SK-N-SH treated with all-trans-retinoic acid at 6 μM for 48 hours (cell line): ENCODE results near the gene HHIPL1.

Source experiments
- ATAC-seq: fragments of 200-7000 bp; cut with Tn5 transposase; 3 replicates; pipeline ENCODE4 v1.9.1; 2020; ENCODE audit warnings: mild to moderate bottlenecking, moderate library complexity
- ARNTL ChIP-seq: fragments of 450-650 bp; formaldehyde crosslinking; IDR thresholded peaks from 2 replicates; pipeline ENCODE4 v1.5.0; 2020; ENCODE audit warnings: low read depth, mild to moderate bottlenecking, moderate library complexity, borderline replicate concordance
- BACH2 ChIP-seq: fragments of 250-450 bp; sonication (Bioruptor Pico); IDR thresholded peaks from 2 replicates; pipeline ENCODE4 v1.9.0; 2021; ENCODE audit warnings: mild to moderate bottlenecking, borderline replicate concordance
- CSRNP3 ChIP-seq: fragments of 250-450 bp; sonication (Bioruptor Pico); IDR thresholded peaks from 2 replicates; pipeline ENCODE4 v1.5.1; 2021; ENCODE audit warnings: mild to moderate bottlenecking, moderate library complexity
- ESRRG ChIP-seq: fragments of 250-450 bp; sonication (Bioruptor Pico); IDR thresholded peaks from 2 replicates; pipeline ENCODE4 v1.6.1; 2021; ENCODE audit warnings: mild to moderate bottlenecking
- GLIS3 ChIP-seq: fragments of 250-450 bp; sonication (Bioruptor Pico); IDR thresholded peaks from 2 replicates; pipeline ENCODE4 v1.5.0; 2020; ENCODE audit warnings: mild to moderate bottlenecking, moderate library complexity
- ISL1 ChIP-seq: fragments of 250-450 bp; sonication (Bioruptor Pico); IDR thresholded peaks from 2 replicates; pipeline ENCODE4 v2.1.2; 2022; ENCODE audit warnings: mild to moderate bottlenecking, moderate library complexity
- OSR1 ChIP-seq: fragments of 250-450 bp; sonication (Bioruptor Pico); IDR thresholded peaks from 2 replicates; pipeline ENCODE4 v1.8.0; 2022; ENCODE audit warnings: moderate library complexity, mild to moderate bottlenecking, inconsistent platforms
- PATZ1 ChIP-seq: fragments of 250-450 bp; sonication (Bioruptor Pico); IDR thresholded peaks from 2 replicates; pipeline ENCODE4 v1.8.0; 2020; ENCODE audit warnings: mild to moderate bottlenecking, moderate library complexity, borderline replicate concordance
- PPARA ChIP-seq: fragments of 250-450 bp; sonication (Bioruptor Pico); IDR thresholded peaks from 2 replicates; pipeline ENCODE4 v1.5.0; 2020; ENCODE audit warnings: mild to moderate bottlenecking, borderline replicate concordance
- RARB ChIP-seq: fragments of 250-450 bp; sonication (Bioruptor Pico); IDR thresholded peaks from 2 replicates; pipeline ENCODE4 v1.8.0; 2021; ENCODE audit warnings: mild to moderate bottlenecking, moderate library complexity
- SNAI2 ChIP-seq: fragments of 250-450 bp; sonication (Bioruptor Pico); IDR thresholded peaks from 2 replicates; pipeline ENCODE4 v1.5.0; 2020; ENCODE audit warnings: mild to moderate bottlenecking, moderate library complexity
- TCF4 ChIP-seq: fragments of 250-450 bp; sonication (Bioruptor Pico); IDR thresholded peaks from 2 replicates; pipeline ENCODE4 v1.8.0; 2021; ENCODE audit warnings: mild to moderate bottlenecking, moderate library complexity, borderline replicate concordance
- TOX ChIP-seq: fragments of 250-450 bp; sonication (Bioruptor Pico); IDR thresholded peaks from 2 replicates; pipeline ENCODE4 v1.8.0; 2021; ENCODE audit warnings: mild to moderate bottlenecking, moderate library complexity, borderline replicate concordance
- TSHZ2 ChIP-seq: fragments of 250-450 bp; sonication (Bioruptor Pico); IDR thresholded peaks from 2 replicates; pipeline ENCODE4 v1.5.0; 2020; ENCODE audit warnings: mild to moderate bottlenecking, moderate library complexity
- ZC3H10 ChIP-seq: fragments of 250-450 bp; sonication (Bioruptor Pico); IDR thresholded peaks from 2 replicates; pipeline ENCODE4 v1.5.1; 2021; ENCODE audit warnings: mild to moderate bottlenecking, moderate library complexity
- ZFP3 ChIP-seq: fragments of 250-450 bp; sonication (Bioruptor Pico); IDR thresholded peaks from 2 replicates; pipeline ENCODE4 v1.5.0; 2020; ENCODE audit warnings: mild to moderate bottlenecking, moderate library complexity
- ZFP30 ChIP-seq: fragments of 450-650 bp; formaldehyde crosslinking; IDR thresholded peaks from 2 replicates; pipeline ENCODE4 v1.5.0; 2022; ENCODE audit warnings: mild to moderate bottlenecking, moderate library complexity
- ZNF565 ChIP-seq: fragments of 450-650 bp; formaldehyde crosslinking; conservative IDR thresholded peaks from 2 replicates; pipeline ENCODE4 v1.5.0; 2020; ENCODE audit warnings: low read depth, mild to moderate bottlenecking, moderate library complexity
- ZNF70 ChIP-seq: fragments of 450-650 bp; formaldehyde crosslinking; IDR thresholded peaks from 2 replicates; pipeline ENCODE4 v1.5.0; 2020; ENCODE audit warnings: mild to moderate bottlenecking, moderate library complexity
- ZNF8 ChIP-seq: fragments of 450-650 bp; formaldehyde crosslinking; IDR thresholded peaks from 2 replicates; pipeline ENCODE4 v1.5.0; 2020; ENCODE audit warnings: mild to moderate bottlenecking, moderate library complexity

HHIPL1 gene

GRCh38 chr14:99647411-99647810 is 2.5 kb downstream of the HHIPL1 start:
- TF ChIP-seq TOX (CRISPR knock-in tag) (no peak), RARB (CRISPR knock-in tag) (no peak)
- ATAC-seq, result no peak

GRCh38 chr14:99648027-99648784 is 3.3 kb downstream of the HHIPL1 start:
- TF ChIP-seq TOX (CRISPR knock-in tag) (no peak), RARB (CRISPR knock-in tag) (no peak), ZNF70 (no peak), ARNTL (CRISPR knock-in tag) (no peak), PPARA (no peak), ZC3H10 (CRISPR knock-in tag) (no peak), ZFP30 (CRISPR knock-in tag) (no peak), ZFP3 (no peak), BACH2 (CRISPR knock-in tag) (no peak), ZNF565 (CRISPR knock-in tag) (no peak), GLIS3 (CRISPR knock-in tag) (no peak), SNAI2 (CRISPR knock-in tag) (no peak)
- TF ChIP-seq, all 23 proteins: peak for 0
- ATAC-seq, result no peak

- no peak for ATAC-seq
- TF ChIP-seq TCF4 (CRISPR knock-in tag), result no peak
- no peak for TF ChIP-seq ZFP30 (CRISPR knock-in tag)
- no peak for TF ChIP-seq ZNF70
- no peak for TF ChIP-seq TOX (CRISPR knock-in tag)
- no peak for TF ChIP-seq CSRNP3
- no peak for TF ChIP-seq TSHZ2
- TF ChIP-seq ZNF565 (CRISPR knock-in tag), result no peak
- TF ChIP-seq PPARA, result no peak
- no peak for TF ChIP-seq ZFP3
- TF ChIP-seq PATZ1 (CRISPR knock-in tag), result no peak
- TF ChIP-seq ESRRG, result no peak
- no peak for TF ChIP-seq GLIS3 (CRISPR knock-in tag)
- TF ChIP-seq ZNF8 (CRISPR knock-in tag), result no peak
- TF ChIP-seq ZC3H10 (CRISPR knock-in tag), result no peak
Measured at GRCh38 chr14:99649219-99649618, 4.3 kb downstream of the HHIPL1 start.

- ATAC-seq, result no peak
- TF ChIP-seq ZFP3 (no peak), ZNF70 (no peak)
- TF ChIP-seq, all 23 proteins: peak for 0
Measured at GRCh38 chr14:99649643-99650042, 4.7 kb downstream of the HHIPL1 start.

GRCh38 chr14:99650189-99650588 is 5.3 kb downstream of the HHIPL1 start:
- TF ChIP-seq BACH2 (CRISPR knock-in tag) (no peak), GLIS3 (CRISPR knock-in tag) (no peak), ZFP30 (CRISPR knock-in tag) (no peak), ZNF565 (CRISPR knock-in tag) (no peak), PPARA (no peak), ARNTL (CRISPR knock-in tag) (no peak), TCF4 (CRISPR knock-in tag) (no peak), OSR1 (CRISPR knock-in tag) (no peak), ISL1 (CRISPR knock-in tag) (no peak)
- ATAC-seq, result no peak
